Epithelial cell of esophagus (primary cell): Measurements from ENCODE around the gene RABGGTA.

ENCODE experiments used
- DNase-seq: peaks from one replicate; pipeline ENCODE4 v3.0.0; 2010; ENCODE audit warnings: low read depth
- H3K4me3 ChIP-seq: 2 replicates; pipeline ENCODE4 v1.5.1; 2011; ENCODE audit warnings: mild to moderate bottlenecking, low read length, control low read depth
- TF ChIP-seq, protein P1 (sequence below): IDR thresholded peaks from 2 replicates; pipeline ENCODE4 v1.5.1; 2011; ENCODE audit warnings: low read depth, mild to moderate bottlenecking, low read length, control low read depth, inconsistent platforms; ENCODE audit not compliant: insufficient read depth; ENCODE audit errors: missing control alignments

Gene RABGGTA

DNA sequence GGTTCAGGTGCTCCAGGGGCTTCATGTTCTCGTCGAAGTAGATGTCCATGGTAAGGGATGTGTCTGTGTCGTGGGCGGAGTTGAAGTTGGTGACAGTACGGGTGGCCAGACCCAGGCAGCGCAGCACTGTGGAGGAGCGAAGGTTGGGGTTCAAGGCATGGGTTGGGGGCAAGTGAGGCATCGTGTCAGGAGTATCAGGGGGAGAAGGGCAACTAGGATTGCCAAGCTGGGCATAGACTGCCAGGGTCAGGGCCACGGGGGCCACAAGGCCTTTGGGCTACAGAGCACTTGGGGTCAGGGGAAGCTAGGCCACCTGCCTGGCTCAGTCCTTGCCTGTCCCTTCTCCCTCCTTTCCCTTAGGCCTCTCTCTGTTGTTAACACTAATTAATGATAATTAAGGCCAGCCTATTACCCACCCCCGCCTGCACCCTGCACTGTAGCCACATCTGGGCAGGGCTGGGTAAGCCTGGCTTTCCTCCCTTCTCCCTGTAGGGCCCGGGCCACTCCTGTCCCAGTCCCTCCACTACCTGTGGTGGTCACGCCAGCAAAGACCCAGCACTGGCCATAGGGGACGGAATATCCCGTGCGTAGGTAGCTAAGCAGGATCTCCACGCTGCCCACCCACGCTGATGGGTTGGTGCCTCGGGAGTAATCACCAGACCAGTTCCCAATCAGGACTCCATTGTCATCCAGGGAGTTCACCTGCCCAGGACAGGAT is 12.7 kb downstream of the RABGGTA start:
- no peak overlapping the region for H3K4me3 ChIP-seq
- DNase-seq = no peak
- TF ChIP-seq, protein P1, sequence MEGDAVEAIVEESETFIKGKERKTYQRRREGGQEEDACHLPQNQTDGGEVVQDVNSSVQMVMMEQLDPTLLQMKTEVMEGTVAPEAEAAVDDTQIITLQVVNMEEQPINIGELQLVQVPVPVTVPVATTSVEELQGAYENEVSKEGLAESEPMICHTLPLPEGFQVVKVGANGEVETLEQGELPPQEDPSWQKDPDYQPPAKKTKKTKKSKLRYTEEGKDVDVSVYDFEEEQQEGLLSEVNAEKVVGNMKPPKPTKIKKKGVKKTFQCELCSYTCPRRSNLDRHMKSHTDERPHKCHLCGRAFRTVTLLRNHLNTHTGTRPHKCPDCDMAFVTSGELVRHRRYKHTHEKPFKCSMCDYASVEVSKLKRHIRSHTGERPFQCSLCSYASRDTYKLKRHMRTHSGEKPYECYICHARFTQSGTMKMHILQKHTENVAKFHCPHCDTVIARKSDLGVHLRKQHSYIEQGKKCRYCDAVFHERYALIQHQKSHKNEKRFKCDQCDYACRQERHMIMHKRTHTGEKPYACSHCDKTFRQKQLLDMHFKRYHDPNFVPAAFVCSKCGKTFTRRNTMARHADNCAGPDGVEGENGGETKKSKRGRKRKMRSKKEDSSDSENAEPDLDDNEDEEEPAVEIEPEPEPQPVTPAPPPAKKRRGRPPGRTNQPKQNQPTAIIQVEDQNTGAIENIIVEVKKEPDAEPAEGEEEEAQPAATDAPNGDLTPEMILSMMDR = no peak

DNA sequence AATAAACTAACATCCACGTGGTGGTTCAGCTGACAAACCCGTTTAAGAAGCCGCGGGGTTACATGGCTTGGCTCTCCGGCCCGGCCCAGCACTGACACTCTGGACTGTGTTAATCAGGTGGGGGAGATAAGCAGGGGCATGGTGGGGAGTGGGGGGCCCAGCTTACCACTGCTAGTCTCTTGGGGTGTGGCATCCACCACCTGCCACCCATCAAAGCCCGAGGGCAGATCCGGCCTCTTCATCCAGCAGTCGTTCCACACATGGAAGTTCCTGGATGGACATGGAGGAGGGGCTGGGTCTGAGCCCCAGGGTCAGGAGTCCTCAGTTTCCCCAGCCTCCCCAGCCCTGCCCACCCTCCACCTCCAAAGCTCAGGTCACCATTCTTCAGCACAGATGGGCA is 13.3 kb downstream of the RABGGTA start:
- H3K4me3 ChIP-seq = no peak overlapping the region
- TF ChIP-seq, protein P1 = no peak
- no peak for DNase-seq

DNA sequence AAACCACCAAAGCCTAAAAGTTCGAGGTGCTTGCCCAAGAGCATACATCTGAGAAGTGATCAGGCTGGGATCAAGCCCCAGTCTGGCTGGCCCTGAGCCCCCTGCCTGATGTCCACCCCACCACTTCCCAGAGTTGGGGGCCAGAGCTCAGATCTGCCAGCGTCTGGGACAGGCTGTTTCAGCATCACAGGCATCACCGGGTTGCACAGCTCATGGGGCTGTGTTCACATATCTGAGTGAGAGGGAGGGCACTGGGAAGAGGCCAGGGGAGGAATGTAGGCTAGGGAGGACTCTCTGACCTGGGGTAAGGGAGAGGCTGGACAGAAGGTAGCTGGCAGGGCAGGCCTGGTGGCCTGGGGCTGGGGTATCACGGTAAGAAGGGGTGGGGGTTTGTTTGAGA is 14.4 kb downstream of the RABGGTA start:
- no peak for DNase-seq
- TF ChIP-seq, protein P1 = no peak
- H3K4me3 ChIP-seq = no peak overlapping the region

DNA sequence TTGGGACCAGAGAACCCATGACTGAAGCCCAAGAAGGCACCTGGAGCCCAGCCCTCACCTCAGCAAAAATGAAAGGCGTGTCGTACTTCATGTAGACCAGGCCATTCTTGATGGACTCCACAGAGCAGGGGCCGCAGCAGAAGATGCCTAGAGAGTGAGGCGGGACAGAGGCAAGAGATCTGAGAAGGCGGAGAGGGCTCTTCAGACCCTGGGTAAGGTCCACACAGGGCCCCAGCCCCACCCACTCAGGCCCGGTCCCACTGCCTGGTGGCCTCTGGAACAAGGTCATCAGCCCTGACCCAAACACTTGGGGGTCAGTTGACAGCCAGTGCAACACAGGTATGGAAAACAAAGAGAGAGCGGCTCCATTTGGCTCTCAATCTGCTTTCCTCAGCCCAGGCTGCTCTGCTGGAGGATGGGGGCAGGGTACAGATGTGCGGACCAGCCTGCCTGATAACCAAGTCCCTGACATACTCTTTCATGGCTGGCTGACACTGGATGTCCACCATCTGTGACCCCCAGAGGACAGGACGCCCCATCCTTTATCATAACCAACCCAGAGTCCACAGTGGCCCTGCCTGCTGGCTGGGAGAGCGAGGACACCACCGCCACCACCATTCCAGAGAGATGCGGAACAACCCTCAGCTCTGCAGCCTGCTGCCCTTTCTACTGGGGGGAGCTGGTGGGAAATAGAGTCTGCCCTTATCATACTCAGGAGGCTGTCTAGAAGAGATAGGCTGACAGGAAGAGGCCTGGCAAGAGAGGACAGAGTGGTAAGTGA is 15.3 kb downstream of the RABGGTA start:
- no peak for DNase-seq
- H3K4me3 ChIP-seq = no peak overlapping the region
- TF ChIP-seq, protein P1 = no peak

DNA sequence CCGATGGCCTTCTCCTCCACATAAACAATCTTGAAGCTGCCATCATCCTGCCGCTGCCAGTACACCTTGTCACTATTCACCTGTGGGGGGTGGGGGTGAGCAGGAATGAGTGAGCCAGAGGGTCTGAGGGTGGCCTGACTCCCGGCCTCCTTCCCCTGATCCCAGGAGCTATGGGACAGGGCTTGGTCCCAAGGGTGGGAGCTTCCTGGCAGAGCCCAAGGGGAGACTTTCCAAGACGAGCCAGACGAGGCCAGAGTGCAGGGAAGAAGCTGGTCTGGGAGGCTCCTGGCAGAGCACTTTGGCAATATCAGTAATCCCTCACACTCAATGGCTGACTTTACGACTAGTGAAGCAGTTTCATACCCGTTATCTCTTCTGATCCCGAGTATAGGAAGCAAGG is 16.0 kb downstream of the RABGGTA start:
- TF ChIP-seq, protein P1 = no peak
- no peak overlapping the region for H3K4me3 ChIP-seq
- DNase-seq = no peak

DNA sequence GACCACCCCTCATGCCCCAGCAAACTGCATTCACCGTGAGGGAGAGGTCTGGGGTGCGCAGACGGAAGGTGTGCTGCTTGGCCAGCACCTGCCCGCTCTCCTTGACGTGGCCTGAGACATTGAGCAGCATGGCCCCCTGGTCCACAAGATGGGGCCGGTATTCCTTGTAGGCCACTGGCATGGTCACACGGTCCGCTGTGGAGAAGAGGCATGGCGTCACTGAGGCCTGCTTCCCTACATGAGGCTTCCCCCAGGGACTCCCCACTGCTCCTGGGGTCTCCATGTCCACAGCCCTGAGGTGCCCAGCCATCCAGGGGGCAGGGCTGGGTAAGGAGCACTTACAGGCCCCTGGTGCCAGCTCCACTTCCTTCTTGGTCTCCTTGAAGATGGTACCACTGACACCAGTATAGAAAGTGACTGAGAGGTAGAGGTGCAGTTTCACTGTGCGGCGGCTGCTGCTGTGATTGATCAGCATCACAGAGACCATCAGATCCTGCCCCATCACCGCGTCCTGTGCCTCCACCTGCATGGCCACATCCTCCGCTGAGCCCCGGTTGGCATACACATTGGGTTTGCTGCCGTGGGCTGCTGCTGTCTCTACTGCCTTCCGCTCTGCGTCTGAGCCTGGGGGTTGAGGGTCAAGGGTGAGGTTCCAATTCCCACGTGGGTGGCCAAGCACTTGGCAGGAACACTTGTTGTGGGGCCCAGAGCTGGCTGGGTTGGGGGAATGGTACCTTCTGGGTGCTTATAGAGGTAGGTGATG is 16.6 kb downstream of the RABGGTA start:
- H3K4me3 ChIP-seq = no peak overlapping the region
- DNase-seq = no peak
- TF ChIP-seq, protein P1 = no peak
